HG03108 (cell line): ENCODE measurements around the gene CLASP1.
"Not testable (repeated sequence)": the region's sequence is repeated elsewhere in the genome, so short reads cannot be mapped to it uniquely, and the experiment has no call there.

ENCODE experiments used
- ATAC-seq: cut with Tn5 transposase; IDR thresholded peaks from one replicate; pipeline ENCODE4 v1.9.1; 2021; ENCODE audit warnings: moderate library complexity; ENCODE audit not compliant: unreplicated experiment

CLASP1 gene

GRCh38 chr2:121387591-121388325 lies 261.5 kb downstream of the CLASP1 start:
- no peak for ATAC-seq

GRCh38 chr2:121386707-121387106 lies 262.6 kb downstream of the CLASP1 start:
- ATAC-seq = no peak

- ATAC-seq = no peak
These were observed 263.2 kb downstream of the CLASP1 start for GRCh38 chr2:121386102-121386501.

GRCh38 chr2:121382744-121383143 lies 266.5 kb downstream of the CLASP1 start:
- ATAC-seq = no peak

- ATAC-seq = no peak
These were observed 271.6 kb downstream of the CLASP1 start for GRCh38 chr2:121377646-121378045.

GRCh38 chr2:121376535-121377250 lies 272.6 kb downstream of the CLASP1 start:
- no peak for ATAC-seq

GRCh38 chr2:121375621-121376159 lies 273.6 kb downstream of the CLASP1 start:
- ATAC-seq = no peak

- ATAC-seq = not testable (repeated sequence)
These were observed 274.7 kb downstream of the CLASP1 start for GRCh38 chr2:121374412-121375075.

GRCh38 chr2:121372721-121373353 lies 276.4 kb downstream of the CLASP1 start:
- ATAC-seq = no peak

GRCh38 chr2:121372082-121372481 lies 277.2 kb downstream of the CLASP1 start:
- ATAC-seq = no peak

GRCh38 chr2:121368836-121369235 lies 280.4 kb downstream of the CLASP1 start:
- ATAC-seq = no peak

- ATAC-seq = no peak
These were observed 281.1 kb downstream of the CLASP1 start for GRCh38 chr2:121368155-121368554.

GRCh38 chr2:121367246-121367900 lies 281.9 kb downstream of the CLASP1 start:
- no peak for ATAC-seq

GRCh38 chr2:121366040-121366439 lies 283.2 kb downstream of the CLASP1 start:
- ATAC-seq = no peak

GRCh38 chr2:121365061-121365460 lies 284.2 kb downstream of the CLASP1 start:
- no peak for ATAC-seq

GRCh38 chr2:121363632-121364420 lies 285.4 kb downstream of the CLASP1 start:
- no peak for ATAC-seq

GRCh38 chr2:121362774-121363173 lies 286.5 kb downstream of the CLASP1 start:
- ATAC-seq = no peak

GRCh38 chr2:121362226-121362625 lies 287.0 kb downstream of the CLASP1 start:
- ATAC-seq = no peak

GRCh38 chr2:121360566-121361300 lies 288.5 kb downstream of the CLASP1 start:
- no peak for ATAC-seq
